Renal cortical epithelial cell (primary cell): ENCODE results near the gene HECTD3. TPM values are rescaled to one million over a fixed set of nuclear protein-coding genes. Genes with fewer than 3 reads are reported as not detected.
A peak's percentile ranks its signal among the peaks of the same experiment; 100 is the strongest.
"Not testable (repeated sequence)": the region's sequence is repeated elsewhere in the genome, so short reads cannot be mapped to it uniquely, and the experiment has no call there.

Experiments used
- DNase-seq: peaks from one replicate; pipeline ENCODE4 v3.0.0-alpha.2; 2011; ENCODE audit warnings: low read depth
- total RNA-seq: library from RNA; depleted of rRNA; stranded (reverse); fragments of >200 nt; gene quantifications from 2 replicates; pipeline ENCODE4 v1.2.3, GENCODE V29; 2014

HECTD3 gene
- total RNA-seq, 1 donor from 2014 or later, result 53.7 TPM

GRCh38 chr1:44988531-44989156, 22.5 kb downstream of the HECTD3 start:
- DNase-seq, result no peak

GRCh38 chr1:44985747-44986359, 25.3 kb downstream of the HECTD3 start:
- no peak for DNase-seq

GRCh38 chr1:44977372-44977771, 33.8 kb downstream of the HECTD3 start:
- not testable (repeated sequence) for DNase-seq

- DNase-seq, result no peak
These were observed 34.9 kb downstream of the HECTD3 start for GRCh38 chr1:44976252-44976651.

GRCh38 chr1:44973645-44974044, 37.5 kb downstream of the HECTD3 start:
- no peak for DNase-seq

GRCh38 chr1:44970317-44970716, 40.8 kb downstream of the HECTD3 start:
- DNase-seq, result no peak

- DNase-seq, result no peak
These were observed 46.7 kb downstream of the HECTD3 start for GRCh38 chr1:44964396-44964795.

GRCh38 chr1:44962729-44963128, 48.4 kb downstream of the HECTD3 start:
- no peak for DNase-seq

GRCh38 chr1:44962022-44962421, 49.1 kb downstream of the HECTD3 start:
- not testable (repeated sequence) for DNase-seq

GRCh38 chr1:44957566-44957965, 53.6 kb downstream of the HECTD3 start:
- DNase-seq, result peak; percentile 37

- DNase-seq, result not testable (repeated sequence)
These were observed 55.0 kb downstream of the HECTD3 start for GRCh38 chr1:44956077-44956476.

Other genes starting within 250 kb of the HECTD3 start
- gene RPS8, start 235.8 kb downstream of the HECTD3 start, total RNA-seq, result 915 and 2,161 TPM in 2 replicates
- 0.15 TPM in 1 of 2 replicates, not detected in the other for gene BEST4, start 223.2 kb downstream of the HECTD3 start, total RNA-seq
- gene PLK3, start 210.9 kb downstream of the HECTD3 start, total RNA-seq, result 14.2 and 16.6 TPM in 2 replicates
- 0.30 and 1.7 TPM in 2 replicates for gene DYNLT4, start 204.0 kb downstream of the HECTD3 start, total RNA-seq
- gene BTBD19, start 202.8 kb downstream of the HECTD3 start, total RNA-seq, result 1.2 and 4.4 TPM in 2 replicates
- 0.10 TPM in 1 of 2 replicates, not detected in the other for gene PTCH2, start 168.1 kb downstream of the HECTD3 start, total RNA-seq
- 29.0 and 30.2 TPM in 2 replicates for gene EIF2B3, start 24.7 kb downstream of the HECTD3 start, total RNA-seq
- 81.5 and 156 TPM in 2 replicates for gene UROD, start 930 bp upstream of the HECTD3 start, total RNA-seq
- gene ZSWIM5, start 195.3 kb upstream of the HECTD3 start, total RNA-seq, result 0.35 and 0.75 TPM in 2 replicates